GM11168 (cell line): ENCODE measurements around the gene GOLGA7B.

Source experiments
- in situ Hi-C: fragments of 300-500 bp; cut with MboI; formaldehyde crosslinking; loops from one replicate; pipeline ENCODE4 v1.12.0; 2022; ENCODE audit warnings: low sequenced_read_pairs; ENCODE audit not compliant: unreplicated experiment

The GOLGA7B gene

DNA sequence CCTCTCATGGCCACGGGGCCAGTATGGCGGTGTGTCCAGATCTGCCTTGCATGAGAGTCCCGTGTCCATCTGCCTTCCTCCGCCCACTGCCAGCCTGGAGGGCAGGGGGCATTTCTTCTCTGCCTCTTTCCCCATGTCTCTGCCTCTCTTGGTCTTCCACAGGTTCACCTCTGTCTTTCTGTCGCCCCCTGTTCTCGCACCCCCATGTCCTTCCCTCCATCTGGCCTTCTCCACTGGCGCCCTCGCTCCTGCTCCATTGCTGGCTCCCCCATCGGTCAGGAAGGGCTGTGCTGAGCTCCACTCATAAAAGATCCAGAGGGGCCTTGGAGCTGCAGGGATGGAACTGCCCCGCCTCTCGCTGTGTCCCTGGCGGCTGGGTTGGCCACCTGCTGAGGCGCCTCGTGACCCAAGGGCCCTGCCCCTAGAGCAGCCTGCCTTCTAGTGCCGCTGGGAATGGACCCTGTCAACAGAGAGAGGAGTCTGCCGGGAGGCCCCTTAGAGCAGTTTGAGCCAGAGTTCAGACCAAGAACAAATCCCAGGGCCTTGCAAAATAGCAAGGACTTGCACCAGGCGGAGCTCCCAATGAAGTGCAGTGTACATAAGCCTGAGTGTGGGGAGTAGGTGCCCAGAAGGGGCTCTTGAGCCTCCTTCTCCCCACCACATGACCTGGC lies 42.0 kb downstream of the GOLGA7B start:
- in situ Hi-C loops, result no loop called here

DNA sequence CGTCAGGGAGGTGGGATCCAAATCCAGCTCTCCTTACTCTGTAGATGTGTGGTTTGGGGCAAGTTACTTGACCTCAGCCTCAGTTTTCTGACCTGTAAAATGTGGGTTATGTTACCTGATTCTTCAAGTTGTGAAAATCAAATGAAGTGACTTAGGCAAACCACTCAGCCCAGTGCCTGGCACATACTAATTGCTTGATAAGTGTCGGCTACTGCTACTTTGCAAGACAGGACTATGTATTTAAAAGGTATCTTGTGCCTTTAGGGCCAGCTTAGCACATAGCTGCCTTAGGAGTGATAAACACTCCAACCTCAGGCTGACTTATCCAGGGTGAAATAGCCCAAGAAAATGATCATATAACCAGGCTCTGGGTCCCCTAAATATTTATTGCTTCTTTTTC lies 42.9 kb downstream of the GOLGA7B start:
- in situ Hi-C loops, result no loop called here

DNA sequence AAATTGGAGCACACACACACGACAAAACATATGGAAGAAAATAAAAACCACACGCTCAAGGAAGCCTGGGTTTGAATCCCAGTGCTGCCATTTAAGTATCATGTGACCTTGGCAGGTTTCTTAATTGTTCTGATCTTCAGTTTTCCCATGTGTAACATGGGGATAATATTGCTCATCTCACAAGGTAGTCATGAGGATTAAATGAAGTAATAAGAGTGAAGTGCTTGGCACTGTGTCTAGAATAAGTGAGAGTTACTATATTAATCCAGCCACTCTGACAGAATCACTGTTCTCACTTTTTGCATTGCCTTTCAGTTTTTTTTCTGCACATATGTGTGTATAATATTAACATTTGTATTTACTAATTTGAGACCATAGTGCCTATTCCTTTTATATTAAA lies 43.3 kb downstream of the GOLGA7B start:
- in situ Hi-C loops, result no loop called here

DNA sequence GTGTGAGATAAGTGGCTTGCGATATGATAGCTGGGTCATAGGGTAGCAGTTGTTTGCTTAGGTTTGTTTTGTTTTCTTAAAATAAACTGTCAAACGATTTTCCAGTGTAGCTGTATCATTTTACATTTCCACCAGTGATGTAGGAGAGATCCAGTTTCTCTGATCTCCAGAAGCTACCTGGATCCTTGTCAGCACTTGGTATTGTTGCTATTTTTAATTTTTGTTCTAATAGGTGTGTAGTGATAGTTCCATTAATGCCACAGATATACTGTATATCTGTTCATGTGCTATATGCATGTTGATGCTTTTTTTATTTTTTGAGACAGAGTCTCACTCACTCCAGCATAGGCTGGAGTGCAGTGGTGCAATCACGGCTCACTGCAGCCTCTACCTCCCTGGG lies 44.4 kb downstream of the GOLGA7B start:
- in situ Hi-C loops, result no loop called here

DNA sequence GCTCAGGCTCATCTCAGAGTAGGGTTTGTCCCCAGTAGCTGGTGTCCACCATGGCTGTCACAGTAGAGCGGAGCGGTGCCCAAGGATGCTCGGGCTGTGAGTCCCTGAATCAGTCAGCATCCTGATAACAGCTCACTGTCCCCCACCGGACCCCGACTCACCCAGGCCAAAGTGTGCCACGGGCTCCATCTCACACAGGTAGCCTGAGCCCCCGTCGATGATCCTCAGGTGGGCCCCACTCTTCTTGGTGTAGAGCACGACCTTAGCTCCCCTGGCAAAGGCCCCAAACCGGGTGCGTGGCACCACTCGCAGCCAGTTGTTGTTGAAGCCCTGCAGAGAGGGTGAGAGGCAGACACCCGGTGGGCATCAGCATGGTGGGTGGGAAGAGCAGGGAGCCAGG lies 45.4 kb downstream of the GOLGA7B start:
- in situ Hi-C loops, result no loop called here

DNA sequence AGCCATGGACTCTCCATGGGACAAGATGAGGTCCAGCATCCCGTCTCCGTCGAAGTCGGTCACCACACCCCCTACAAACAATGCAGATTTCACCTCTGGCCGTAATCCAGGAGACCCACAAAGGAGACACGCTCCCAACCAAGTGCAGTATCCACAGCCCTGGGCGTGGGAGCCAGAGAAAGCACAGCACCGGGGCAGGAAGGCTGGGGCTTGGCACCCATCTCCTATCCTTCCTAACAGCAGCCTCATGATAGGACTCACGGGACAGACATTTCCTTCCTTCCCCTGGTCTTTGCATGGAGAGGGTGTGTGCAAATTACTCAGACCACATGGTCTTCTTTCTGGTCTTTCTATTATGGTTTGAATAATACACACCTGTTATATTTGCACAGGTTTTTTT lies 46.3 kb downstream of the GOLGA7B start:
- in situ Hi-C loops, result no loop called here

DNA sequence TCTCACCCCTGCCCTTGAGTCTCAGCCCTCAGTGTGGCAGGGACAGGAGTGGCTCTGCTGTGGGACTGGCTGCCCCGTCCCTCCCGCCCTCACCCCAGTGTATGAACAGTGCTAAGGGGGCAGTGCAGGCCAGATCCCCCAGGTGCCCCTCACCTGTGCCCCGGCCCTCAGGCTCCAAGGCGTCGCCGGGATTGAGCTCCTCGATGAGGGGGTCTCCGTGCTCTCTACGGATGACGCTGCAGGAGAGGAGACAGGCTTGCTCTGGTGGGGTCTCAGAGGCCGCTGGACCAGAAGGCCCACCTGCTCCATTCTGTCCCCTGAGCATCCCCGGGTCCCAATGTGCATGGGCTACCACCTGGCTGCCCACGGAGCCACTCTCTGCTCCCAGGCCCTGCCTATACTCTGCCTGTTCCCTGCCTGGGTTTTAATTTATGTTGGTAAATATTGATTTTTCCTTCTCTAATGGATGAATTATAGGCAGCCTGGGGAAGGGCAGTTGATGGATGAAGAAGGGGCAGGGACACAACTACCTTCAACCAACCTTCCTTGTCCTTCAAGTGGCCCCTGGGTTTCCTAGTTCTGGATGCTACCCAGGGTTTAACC lies 47.2 kb downstream of the GOLGA7B start:
- in situ Hi-C loops, result no loop called here

DNA sequence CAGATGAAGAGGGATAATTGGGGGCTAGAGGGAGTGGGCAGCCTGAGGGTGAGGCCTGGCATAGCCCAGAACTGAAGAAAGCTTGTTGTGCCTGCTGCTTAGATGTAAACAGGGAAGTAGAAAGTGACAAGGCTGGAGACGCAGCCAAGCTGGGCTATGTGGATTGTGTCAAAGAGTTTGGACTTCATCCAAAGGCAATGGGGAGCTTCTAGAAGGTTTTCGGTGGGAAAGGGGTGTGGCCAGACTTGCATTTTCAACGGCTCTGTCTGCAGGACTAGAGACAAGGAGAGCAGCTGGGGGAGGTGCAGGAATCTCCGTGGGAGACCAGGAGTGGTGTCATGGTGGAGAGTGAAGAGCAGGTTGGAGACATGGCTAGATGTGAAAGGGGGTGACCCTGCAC lies 48.8 kb downstream of the GOLGA7B start:
- in situ Hi-C loops, result no loop called here

DNA sequence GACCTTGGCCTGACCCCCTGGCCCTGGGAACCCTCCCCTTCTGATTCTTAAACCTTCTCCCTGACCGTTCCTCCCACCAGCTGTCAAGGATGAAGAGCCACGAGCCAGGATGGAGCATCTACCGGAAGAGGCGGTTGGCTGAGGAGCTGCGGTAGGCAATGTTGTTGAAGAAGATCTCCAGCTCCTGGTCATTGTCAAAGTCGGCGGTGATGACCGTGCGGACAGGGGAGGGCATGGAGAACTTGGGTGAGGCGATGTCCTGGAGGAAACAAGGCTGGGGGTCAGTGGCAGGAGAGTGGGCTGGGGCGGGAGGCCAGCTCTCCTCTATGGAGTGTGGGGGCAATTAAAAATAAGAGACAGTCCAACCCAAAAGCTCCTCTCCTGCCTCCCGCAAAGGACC lies 51.7 kb downstream of the GOLGA7B start:
- in situ Hi-C loops, result no loop called here

DNA sequence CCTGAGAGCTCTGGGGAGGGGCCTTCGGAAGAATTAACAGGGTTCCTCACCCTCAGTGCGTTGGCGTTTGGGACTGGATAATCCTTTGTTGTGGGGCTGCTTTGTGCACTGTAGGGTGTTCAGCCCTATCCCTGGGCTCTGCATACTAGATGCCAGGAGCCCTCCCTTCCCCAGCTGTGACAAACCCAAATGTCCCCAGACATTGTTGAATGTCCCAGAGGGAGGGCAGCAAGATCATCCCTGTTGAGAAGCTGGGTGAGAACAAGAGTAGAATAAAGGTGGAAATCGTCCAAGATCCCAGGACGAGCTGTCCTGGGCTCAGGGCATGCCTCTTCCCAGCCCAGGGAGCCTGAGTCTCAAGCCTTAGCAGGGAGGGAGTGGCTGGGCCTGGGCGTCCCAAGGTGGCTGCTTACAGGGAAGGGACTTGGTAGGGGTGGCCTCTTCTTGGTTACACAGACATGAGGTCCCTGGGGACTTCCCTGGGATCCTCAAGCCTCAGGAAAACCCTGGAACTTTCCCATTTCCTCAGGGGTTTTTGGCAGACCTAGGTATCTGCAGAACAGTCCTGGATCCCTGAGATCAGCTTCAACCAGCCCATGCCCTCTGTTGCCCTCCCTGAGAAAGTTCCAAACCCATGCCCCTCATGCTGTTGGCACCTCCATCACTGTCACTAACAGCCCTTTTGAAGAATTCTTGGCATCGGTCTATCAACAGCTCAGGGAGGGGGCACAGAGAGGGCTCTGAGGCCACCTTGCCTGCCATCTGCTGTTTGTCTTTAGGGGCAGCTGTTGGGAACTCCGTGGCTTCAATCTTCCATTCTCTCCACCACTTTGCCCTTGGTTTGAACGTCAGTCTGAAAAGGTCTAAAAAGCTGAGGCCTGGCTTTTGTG lies 53.7 kb downstream of the GOLGA7B start:
- in situ Hi-C loops, result no loop called here

DNA sequence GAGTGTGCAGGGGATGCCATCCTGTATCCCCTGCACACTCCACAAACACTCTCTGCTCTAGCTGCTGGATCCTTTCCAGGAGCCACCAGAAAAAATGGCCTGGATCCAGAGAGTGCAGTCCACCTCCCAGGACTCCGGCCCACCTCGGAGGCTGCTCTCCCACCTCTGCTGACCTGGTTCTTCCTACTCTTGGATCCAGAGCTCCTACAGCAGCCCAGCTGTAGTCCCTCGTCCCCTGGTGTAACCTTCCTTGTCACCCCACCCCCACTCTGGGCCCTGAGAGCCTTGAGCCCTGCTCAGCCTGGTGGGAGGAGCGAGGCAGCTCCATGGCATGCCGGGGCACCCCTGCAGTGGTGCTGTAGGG lies 54.4 kb downstream of the GOLGA7B start:
- in situ Hi-C loops, result no loop called here

DNA sequence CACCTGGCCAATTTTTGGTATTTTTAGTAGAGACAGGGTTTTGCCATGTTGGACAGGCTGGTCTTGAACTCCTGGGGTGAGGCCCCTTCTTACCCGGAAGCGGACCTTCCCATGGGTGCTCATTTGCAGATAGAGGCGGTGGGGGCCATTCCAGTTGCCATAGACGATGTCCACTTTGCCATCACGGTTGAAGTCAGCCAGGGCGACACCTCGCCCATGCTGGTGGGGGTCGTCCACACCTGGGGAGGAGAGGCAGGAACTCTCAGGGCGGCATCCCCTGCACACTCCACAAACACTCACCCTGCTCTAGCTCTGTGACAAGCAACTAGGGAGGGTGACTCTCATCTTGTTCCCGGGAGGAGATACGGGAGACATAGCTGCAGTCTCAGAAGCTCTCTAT lies 54.9 kb downstream of the GOLGA7B start:
- in situ Hi-C loops, result no loop called here

DNA sequence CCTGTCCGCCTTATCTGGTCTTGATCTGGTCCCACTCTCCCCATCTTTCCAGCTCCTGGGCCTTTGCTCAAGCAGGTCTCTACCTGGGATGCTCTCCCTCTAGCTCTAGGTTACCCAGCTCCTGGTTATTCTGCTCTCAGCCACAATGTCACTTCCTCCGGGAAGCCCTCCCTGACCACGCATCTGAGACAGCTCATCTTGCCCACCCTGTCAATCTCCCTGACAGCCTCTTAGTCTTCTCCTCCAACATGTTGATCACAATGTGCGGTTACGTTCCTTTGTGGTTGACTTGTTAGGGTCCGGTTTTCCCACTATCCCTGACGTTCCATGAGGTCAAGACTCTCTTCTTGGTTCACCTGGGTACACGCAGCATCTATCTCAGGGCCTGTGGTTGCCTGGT lies 55.6 kb downstream of the GOLGA7B start:
- in situ Hi-C loops, result no loop called here

DNA sequence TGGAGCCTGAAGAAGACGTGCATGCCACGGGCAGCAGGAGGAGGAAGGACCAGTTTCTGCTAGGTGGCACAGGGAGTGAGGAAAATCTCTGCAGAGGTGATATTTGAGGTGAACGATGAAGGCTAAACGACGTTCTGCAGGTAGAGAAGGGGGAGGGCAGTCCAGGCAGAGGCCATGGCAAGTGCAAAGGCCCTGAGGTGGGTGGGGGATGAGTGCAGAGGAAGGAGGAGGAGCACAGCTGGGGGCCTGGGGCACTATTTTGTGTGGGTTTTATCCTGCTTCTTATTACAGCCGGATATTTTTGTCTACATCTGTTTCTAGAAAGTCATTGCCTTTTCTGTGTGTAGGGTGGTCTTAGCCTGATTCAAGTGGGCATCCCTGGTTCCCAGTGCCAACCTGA lies 57.6 kb downstream of the GOLGA7B start:
- in situ Hi-C loops, result no loop called here

DNA sequence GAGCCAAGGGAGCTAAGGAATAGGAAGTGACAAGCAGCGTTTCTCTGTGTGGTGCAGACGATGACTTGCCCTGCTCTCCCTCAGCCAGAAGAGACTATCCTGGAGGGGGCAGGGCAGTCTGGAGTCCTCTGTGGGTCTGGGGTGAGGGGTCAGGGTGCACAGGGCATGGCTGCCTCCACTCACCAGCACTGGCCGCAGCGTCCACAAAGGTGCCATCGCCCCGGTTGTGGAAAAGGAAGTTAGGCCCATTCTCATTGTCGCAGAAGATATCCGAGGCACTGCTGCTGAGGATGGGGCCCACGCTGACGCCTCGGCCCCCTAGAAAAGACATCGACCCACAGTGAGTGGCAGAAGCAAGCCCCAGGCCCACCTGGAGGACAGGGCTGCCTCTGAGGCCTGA lies 58.2 kb downstream of the GOLGA7B start:
- in situ Hi-C loops, result no loop called here

DNA sequence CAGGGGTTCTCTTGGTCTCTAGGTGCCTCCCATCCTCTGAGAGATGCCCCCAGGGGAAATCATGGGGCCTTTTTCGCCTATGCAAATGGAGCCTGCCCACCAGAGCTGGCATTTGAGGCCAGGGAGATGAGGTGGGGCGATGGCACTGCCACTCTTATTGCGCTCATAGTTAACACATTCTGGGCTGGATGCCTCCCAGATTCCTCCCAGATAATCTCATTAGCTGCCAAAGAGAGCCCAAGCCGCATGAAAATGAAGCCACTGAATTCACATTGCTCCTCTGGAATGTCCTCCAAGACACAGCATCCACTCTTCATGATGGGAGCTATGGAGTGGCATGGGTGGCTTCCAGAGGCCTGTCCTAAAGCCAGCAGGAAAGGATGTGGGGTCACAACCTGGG lies 61.0 kb downstream of the GOLGA7B start:
- in situ Hi-C loops, result no loop called here

DNA sequence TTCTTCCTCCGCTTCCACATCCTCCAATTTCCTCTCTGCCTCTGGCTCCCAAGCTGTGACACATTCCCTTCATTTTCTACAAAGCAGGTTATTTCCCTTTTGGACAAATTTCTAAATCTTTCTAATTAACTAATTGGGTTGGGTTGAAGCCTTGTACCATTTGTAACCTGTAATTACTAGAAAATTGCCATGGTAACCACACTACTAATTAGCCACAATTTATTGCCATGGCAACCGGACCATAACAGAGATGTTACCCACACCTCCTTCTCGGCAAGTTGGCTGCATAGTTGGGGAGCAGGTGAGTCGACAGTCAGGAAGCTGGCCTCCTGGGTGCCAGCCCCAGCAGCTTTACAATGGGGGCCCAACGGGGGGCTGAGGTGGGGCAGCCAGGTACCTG lies 61.6 kb downstream of the GOLGA7B start:
- in situ Hi-C loops, result no loop called here

DNA sequence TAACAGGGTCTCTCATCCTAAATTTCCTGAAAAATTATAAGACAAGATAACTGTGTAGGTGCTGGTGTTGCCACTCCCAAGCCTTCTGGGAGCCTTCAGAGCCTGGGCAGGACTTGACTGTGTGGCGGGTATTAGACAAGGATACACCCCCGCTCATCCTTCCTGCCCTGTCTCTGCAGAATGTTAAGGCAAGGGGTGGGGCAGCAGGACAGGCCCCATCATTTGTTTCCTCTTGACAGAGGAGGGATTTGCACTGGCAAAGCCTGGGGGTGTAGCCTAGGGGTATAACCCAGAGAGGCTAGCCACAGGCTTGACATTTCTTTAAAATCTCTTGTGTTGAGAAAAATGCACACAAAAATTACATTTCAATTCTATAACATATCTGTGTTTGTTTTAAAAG lies 63.5 kb downstream of the GOLGA7B start:
- in situ Hi-C loops, result no loop called here

DNA sequence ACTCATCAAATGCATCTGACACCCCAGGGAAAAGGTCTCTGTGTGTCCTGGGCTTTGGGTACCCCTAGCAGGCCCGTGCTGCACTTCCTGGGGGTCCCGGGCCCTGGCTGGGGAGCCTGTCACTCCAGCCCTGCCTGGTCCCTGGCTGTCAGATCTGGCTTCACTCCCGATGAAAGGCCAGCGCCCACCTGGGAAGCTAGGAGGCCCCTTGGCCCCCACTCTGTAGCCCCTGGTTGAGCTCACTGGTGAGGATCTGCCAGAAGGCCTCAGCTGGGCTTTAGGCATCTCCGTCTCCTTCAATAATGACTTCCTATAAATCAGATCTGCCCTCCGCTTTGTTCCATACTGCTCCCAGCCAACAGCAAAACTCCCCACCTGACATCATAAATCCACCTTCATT lies 64.0 kb downstream of the GOLGA7B start:
- in situ Hi-C loops, result no loop called here

DNA sequence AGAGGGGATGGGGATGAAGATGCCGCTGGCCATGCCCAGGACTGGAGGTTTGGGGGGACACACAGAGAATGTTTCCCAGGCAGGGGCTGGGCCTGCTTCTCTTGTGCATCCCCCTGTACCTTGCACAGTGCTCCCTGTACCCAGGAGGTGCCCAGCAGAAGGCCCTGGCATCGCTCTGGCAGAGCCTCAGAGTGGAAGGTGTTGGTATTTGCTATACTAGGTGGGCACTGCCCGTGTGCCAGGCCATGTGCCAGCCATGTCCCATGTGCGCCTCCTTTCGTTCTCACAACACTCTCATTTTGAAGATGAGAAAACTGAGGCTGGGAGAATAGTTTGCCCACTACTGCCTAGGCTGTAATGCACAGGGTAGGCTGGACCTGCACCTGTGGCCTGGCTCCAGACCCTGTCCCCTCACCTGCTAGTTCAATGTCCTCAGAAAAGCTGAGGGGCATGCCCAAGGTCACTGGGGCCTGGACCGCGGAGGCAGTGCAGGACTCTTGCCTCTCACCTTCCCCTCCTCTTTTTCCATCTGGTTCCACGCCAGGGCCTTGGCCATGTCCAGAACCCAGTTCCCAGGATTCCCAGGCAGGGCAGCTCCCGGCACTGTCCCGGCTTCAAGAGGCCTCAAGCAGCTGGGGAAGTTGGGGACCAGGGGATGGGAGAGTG lies 64.7 kb downstream of the GOLGA7B start:
- in situ Hi-C loops, result no loop called here

DNA sequence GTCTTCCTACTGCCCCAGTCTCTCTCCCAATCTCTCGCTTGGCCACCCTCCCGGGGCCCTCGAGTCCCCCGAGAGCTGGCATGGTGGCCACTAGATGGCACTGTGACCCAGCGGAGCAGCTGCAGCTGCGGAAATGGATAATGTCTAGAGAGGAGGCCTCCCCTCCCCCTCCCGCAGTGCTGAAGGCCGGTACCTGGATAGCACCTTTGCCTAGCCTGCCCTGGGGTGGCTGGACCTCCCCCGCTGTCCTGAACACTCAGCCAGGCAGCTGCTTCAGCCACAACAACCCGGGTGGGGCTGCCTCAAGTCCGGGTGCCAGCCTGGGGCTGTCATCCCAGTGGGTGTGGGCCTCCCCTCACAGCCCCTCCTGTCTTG lies 65.2 kb downstream of the GOLGA7B start:
- in situ Hi-C loops, result no loop called here
